ENCODE data around the gene MAK.

- TF ChIP-seq POLR2AphosphoS5 (IDR thresholded peaks at IDR 0.05; ENCODE audit: low read depth, low read length): no peak
- TF ChIP-seq POLR2A (IDR thresholded peaks at IDR 0.05; ENCODE audit: low read depth, low read length): no peak
Observed at GRCh38 chr6:10778230-10778629, 60.1 kb downstream of the MAK start.
